NCI-H1105 (cell line): ENCODE results near the gene CHPF2.
A peak's percentile ranks its signal among the peaks of the same experiment; 100 is the strongest.

ENCODE experiments used
- DNase-seq: peaks from one replicate; lab custom pipeline; 2025; lab: John Stamatoyannopoulos, UW

Gene CHPF2

DNA sequence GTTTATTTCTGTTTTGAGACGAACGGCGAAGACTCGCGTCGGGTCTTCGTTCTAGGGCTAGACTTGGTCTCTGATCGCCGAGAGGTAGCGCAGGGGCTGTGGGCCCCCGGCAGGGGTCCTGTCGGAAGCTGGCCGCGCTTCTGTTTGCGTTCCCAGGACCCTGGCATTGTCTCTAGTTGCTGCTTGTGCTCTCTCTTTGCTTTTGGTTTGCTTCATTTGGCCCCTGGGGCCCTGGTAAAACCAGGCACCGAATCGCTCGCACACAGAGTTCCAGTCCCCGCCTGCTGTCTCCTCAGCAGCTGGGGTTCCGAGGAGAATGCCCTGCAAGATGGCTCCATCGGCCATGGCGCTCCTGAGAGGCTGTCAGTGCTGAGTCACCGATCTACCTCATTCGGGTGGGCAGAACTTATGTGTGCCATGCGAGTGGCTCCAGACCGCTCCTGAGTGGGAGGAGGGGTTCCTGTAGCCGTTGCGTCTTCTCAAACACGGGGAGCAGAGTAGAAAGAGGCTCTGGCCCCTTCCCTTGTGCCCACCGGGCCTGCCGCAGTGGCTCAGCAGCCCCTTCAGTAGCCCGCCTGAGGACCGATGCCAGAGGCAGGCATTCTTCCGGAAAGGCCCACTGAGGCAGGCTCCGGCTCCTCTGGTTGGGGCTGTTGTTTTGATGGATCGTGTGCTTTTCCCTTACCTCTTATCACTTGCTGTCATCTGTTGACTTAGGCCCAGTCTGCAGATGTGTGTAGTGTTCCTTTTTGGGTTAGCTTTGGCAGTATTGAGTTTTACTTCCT, 826 bp downstream of the CHPF2 start:
- no peak for DNase-seq

DNA sequence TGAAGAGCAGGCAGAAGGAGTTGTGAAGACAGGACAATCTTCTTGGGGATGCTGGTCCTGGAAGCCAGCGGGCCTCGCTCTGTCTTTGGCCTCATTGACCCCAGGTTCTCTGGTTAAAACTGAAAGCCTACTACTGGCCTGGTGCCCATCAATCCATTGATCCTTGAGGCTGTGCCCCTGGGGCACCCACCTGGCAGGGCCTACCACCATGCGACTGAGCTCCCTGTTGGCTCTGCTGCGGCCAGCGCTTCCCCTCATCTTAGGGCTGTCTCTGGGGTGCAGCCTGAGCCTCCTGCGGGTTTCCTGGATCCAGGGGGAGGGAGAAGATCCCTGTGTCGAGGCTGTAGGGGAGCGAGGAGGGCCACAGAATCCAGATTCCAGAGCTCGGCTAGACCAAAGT, 1.5 kb downstream of the CHPF2 start:
- DNase-seq = no peak

DNA sequence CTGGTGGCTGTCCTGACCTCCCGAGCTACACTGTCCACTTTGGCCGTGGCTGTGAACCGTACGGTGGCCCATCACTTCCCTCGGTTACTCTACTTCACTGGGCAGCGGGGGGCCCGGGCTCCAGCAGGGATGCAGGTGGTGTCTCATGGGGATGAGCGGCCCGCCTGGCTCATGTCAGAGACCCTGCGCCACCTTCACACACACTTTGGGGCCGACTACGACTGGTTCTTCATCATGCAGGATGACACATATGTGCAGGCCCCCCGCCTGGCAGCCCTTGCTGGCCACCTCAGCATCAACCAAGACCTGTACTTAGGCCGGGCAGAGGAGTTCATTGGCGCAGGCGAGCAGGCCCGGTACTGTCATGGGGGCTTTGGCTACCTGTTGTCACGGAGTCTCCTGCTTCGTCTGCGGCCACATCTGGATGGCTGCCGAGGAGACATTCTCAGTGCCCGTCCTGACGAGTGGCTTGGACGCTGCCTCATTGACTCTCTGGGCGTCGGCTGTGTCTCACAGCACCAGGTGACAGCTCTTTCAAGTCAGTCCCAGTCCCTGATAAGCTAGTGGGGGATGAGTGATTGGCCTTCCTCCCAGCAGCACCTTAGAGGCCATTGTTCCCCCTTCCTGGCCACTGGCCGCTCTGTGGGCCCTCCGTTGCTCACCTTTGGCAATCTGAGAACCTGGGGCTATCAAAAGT, 3.0 kb downstream of the CHPF2 start:
- DNase-seq = no peak

DNA sequence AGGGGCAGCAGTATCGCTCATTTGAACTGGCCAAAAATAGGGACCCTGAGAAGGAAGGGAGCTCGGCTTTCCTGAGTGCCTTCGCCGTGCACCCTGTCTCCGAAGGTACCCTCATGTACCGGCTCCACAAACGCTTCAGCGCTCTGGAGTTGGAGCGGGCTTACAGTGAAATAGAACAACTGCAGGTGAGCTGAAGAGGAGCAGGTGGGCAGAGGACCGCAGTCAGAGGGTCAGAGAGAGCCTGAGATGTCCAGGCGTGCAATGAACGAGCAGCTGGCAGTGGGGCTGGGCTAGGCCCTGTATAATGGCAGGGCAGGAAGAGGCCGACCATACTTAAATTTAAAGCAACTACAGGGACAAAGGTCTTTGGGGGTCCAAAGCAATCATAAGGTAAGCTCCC, 4.1 kb downstream of the CHPF2 start:
- no peak for DNase-seq

DNA sequence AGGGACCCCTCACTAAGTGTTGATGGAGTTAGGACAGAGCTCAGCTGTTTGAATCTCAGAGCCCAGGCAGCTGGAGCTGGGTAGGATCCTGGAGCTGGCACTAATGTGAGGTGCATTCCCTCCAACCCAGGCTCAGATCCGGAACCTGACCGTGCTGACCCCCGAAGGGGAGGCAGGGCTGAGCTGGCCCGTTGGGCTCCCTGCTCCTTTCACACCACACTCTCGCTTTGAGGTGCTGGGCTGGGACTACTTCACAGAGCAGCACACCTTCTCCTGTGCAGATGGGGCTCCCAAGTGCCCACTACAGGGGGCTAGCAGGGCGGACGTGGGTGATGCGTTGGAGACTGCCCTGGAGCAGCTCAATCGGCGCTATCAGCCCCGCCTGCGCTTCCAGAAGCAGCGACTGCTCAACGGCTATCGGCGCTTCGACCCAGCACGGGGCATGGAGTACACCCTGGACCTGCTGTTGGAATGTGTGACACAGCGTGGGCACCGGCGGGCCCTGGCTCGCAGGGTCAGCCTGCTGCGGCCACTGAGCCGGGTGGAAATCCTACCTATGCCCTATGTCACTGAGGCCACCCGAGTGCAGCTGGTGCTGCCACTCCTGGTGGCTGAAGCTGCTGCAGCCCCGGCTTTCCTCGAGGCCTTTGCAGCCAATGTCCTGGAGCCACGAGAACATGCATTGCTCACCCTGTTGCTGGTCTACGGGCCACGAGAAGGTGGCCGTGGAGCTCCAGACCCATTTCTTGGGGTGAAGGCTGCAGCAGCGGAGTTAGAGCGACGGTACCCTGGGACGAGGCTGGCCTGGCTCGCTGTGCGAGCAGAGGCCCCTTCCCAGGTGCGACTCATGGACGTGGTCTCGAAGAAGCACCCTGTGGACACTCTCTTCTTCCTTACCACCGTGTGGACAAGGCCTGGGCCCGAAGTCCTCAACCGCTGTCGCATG, 5.2 kb downstream of the CHPF2 start:
- no peak for DNase-seq

DNA sequence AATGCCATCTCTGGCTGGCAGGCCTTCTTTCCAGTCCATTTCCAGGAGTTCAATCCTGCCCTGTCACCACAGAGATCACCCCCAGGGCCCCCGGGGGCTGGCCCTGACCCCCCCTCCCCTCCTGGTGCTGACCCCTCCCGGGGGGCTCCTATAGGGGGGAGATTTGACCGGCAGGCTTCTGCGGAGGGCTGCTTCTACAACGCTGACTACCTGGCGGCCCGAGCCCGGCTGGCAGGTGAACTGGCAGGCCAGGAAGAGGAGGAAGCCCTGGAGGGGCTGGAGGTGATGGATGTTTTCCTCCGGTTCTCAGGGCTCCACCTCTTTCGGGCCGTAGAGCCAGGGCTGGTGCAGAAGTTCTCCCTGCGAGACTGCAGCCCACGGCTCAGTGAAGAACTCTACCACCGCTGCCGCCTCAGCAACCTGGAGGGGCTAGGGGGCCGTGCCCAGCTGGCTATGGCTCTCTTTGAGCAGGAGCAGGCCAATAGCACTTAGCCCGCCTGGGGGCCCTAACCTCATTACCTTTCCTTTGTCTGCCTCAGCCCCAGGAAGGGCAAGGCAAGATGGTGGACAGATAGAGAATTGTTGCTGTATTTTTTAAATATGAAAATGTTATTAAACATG, 6.0 kb downstream of the CHPF2 start:
- no peak for DNase-seq

DNA sequence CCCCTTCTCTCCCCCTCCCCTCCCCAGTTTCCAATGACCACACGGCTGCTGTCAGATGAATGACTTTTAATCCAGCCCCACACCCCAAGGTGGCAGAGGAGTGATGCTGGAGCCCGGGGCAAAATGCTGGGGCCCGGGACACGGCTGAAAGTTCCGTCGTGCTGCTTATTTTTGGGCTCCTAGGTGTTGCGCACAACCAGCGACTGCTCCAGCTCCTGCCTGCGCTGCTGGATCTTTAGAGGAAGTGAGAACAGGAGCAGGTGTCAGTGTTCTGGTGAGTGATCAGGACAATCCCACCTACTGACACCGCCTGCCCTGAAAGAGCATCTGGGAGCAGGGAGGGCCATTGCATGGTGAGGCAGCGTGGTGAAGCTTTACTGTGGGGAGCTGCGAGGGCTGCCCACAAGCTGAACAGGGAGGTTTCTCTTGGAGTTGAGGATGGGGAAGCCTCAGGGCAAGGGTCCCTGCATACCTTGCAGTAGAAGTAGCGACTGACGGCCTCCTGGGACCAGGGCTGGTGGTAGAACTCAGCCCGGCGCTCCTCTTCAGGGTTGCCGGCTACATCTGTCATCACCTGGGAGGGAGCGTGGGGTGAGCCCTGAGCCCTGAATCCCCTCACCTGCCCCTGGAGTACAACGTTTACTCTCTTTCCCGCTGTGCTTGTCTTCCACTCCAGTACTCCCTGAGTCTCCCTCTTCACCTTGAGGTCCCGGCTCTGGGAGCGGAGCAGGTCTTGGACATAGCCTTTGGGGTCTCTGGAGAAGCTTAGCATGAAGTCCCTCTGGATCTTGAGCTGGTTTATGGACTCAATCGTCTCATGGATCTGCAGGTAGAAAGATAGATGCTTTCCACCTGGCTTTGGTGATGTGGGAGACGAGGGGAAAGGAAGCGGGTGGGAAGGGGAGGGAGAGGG, 6.9 kb downstream of the CHPF2 start:
- DNase-seq = no peak

DNA sequence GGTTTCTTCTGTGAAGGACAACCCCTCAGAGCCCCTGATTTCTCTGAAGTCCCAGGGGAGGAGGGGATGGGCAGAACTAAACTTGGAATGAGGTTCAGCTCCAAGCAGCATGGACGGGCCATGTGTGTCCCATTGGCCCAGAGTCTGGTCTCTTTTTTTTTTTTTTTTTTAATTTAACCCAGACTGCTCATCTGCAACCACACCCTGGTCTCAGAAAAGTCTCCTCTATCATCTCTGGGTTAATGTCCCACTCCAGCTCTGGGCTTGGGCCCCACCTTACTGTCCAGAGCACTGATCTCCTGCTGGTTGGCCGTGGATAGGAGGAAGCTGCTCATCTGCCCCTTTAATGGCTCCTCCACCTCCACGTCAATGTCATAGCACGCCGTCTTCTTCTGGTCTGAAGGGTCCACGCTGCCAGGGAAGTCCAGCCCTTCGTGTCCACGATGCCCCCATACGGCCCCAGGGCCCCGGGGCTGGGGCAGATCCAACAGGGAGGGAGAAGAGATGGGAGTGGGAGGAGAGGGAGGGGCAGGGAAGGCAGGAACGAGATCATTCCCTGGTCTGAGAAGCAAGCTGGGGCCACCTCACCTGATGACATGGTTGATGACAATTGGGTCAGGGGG, 7.7 kb downstream of the CHPF2 start:
- DNase-seq = no peak

DNA sequence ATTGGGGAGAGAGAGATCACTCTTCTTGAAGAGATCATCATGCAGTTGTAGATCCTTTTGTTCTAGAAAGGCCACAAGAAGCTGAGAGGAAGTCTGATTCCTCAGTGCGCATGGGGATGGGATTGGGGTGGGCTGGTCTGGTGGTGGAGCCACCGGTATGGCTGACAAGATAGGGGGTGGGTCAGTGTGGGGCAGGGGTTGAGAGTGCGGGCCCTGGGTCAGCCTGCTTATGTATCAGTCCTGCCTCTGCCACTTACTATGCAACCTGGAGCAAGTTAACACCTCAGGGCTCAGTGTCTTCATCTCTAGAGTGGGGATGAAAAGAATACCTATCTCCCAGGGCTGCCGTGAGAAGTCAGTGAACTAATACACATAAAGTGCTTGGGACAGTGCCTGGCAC, 8.3 kb downstream of the CHPF2 start:
- DNase-seq = no peak

DNA sequence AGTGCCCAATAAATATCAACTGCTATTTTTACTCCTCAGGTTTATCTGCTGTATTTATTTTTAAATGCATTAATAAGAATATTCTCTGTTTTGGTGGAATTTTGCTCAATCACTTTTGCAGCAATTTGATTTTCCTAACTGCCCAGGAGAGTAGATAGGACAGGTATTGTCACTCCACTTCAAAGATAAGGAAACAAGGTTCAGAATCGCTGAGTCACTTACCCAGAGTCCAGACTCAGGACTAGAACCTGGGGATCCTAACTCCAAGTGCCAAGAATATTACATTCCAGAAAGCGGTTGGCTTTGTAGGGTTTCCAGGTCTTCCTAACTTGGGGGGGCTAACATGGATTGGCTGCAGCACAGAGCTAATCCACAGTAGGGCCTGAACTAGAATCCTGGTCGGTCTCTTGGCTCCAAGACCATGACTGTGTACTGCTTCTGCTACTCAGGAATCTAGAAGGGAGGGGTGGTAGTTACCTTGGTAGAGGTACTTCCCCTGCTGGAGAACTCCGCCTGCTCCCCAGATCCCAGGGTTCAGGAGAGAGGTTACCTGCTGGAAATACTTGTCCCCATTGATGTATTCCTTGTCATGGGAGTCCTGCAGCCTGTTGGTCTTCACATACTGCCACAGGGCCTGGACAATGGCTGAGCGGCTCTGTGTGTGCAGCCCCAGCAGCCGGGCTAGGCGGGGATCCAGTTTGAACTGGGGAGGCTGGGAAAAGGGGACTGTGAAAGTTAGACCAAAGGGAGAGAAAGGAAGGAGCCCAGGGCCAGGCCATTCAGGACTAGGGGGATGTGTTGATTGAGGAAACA, 8.9 kb downstream of the CHPF2 start:
- DNase-seq = no peak

DNA sequence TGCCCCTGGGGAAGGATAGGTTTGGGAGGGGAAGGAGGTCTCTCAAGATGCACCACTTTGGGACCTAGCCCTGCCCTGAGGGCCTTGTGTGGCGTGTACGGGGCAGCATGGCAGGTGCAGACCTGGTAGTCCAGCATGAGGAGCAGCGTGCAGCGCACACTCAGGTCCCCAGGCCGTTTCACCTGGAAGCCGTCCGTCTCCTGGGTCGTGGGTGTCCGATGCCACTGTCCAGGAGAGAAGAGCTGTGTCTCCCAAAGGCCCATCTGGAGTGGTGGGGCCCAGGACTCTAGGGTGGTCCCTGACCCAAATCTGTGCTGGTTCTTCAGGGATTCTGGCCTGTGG, 9.4 kb downstream of the CHPF2 start:
- no peak for DNase-seq

DNA sequence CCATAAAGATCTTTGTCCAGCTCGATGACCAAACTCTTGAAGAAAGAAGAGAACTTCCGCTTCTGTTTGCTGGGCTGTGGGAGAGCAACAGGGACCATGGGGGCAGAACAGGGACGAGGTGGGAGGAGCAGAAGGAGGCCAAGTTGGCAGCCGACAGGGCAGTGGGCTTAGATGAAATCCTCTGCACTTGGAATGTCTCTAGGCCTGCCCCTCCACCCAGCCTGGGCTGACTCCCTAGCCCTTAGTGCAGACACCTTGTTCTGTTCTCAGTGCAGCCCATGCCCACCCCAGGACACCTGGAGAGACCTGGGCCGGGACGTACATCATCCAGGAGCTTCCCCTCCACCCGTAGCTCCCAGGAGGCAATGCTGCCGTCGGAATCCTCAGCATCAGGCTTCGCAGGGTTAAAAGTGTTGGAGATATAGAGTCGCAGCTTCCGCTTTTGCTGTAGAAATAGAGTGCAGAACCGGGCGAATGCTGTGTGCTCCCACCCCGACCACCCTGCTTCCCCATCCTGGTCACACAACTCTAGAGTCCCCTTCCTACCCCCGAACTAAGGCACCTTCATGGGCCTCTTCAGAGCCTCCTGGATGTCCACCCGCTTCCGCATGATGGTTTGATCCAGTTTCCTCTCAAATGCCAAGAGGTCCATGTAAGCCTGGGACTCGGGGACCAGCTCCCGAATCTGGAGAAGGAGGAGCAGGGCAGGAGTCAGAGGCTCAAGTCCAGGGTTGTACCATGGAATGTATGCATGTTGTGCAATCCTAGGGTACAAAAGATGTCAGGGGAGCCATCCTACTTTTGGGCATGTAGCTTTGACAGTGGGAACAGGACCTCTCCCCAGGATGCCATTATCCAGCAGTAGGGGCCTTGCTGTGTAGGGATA, 10.1 kb downstream of the CHPF2 start:
- no peak for DNase-seq

DNA sequence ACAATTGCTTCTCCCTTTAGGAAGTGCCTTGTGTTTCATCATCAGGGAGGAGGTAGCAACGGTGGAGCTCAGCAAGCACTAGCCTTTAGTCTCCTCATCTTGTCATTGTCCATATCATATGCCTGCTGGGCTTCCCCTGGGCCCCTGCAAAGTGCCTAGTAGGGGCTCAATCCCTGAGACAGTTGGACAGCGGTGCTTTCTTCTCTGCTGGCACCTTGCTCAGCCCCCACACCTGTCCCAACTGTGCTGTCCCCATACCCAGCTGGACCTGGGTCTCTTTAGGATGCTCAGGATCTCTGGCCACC, 10.7 kb downstream of the CHPF2 start:
- DNase-seq = no peak

DNA sequence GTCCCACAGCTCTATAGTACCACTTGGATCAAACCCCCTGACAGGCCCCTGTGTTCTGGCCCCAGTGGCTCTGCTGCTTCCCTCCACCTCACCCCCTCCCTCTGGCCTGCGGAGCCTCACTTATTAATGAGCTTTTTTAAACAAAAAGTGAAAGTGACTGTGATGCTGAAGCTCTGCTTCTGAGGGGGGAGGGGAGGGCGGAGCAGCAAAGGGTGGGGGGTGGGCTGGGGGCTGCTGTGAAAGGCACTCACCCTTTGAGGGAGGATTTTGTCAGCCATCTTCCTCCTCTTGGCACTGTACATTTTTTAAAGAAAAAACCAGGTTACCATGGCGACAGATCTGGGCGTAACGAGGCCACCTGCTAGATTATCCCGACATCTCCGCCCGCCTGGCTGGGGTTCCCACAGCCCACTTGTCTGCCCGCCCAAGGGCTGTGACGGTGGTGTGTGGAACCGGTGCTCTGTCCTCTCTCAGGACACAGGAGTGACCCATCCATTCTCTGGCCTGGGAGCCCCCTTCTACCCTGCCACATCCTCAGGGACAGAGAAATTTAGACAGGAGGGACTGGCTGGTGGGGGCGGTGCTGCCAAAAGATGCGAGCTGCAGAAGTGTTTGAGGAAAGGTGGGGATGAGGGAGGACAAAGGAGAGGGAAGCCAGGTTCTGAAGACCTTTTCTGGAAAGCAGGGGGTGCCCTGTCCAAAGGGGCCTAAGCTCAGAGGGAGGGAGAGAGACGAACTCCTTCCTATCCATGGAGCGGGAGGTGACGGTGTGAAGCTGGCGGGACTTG, 11.3 kb downstream of the CHPF2 start:
- peak; percentile 26 for DNase-seq

DNA sequence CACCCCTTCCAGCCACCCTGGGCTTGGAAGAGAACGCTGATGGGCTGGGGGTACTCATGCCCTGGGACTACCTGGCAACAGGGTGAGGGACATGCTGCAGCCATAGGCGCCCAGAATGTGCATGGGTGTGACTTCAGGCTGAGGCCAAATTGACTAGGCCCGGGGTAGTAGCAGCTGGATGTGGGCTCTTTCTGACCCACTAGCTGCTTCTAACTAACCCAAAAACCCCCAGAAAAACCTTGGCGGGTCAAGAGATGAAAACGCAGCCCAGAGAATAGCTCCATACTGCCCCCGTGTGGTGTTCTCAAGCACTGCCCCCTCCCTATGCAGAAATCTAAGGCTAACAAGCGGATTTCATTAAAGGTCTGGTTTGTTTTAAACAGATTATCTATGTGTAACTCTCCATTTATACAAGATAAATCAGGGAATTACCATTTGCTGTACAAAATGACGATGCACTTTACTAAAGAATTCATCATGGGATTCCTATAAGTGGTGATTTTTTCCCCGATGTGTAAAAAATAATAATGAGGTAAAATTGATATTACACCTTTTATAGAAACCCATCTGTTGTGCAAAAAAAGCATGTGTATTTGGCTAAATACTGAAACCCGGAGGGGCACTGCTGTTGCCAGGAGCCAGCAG, 12.0 kb downstream of the CHPF2 start:
- peak; percentile 21 for DNase-seq

DNA sequence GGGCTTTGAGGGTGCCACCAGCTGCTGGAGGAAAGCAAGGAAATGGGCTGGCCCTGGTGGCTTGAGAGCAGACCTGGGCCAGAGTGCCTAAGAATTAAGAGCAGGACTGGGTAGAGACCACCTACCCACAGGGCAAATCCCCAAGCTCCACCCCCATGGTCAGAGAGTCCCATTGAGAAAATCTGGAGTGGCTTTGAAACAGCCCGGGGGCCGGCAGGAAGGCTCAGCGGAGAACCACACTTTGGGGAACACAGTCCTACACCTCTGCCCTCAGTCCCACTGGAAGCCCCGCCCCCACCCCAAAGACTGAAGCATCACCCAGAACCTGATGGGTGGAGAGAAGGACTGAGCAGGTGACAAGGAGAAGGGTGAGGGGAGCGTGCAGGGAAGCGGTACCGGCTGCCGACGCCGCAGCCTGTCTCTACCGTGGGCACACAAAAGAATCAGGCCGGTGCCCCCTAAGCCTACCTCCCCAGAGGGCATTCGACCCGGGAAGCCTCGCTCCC, 12.6 kb downstream of the CHPF2 start:
- DNase-seq = no peak

DNA sequence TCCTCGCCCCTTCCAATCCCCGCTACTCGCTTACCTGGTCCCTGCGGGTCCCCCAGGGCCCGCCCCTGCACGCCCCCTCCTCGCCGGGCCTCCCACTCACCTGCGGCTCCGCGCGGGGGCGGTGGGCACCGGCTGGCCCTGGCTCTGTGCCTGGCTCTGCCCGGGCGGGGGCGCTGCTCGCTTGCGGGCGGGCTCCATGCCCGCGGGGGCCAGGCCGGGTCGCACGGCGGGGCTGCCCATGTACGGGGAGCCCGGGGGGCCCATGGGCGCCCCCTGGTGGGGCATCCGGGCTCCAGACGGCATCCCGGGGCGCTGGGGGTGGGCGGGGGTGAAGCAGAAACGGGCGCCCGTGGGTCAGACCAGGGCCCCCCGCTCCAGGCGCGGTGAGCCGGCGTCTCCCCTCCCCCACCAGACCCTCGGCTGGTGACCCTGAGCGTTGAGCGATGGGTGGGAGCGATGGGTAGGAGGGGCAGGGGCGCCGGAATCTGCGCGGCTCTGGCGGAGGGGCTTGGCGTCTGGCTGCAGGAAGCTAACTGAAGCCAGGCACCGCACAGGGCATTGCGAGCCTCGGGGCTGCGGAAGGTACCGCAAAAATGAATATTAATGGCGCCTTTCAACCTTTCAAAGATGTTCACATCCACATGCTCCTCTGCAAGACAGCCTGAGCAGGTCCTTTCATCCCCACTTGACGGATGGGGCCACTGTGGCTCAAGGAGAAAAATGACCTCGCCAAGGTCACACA, 13.2 kb downstream of the CHPF2 start:
- no peak for DNase-seq
